Sigmoid colon (tissue), 7 donors: Measurements from ENCODE around the gene FOXQ1. TPM values are rescaled to one million over a fixed set of nuclear protein-coding genes. Genes with fewer than 3 reads are reported as not detected.

ENCODE experiments used
- DNase-seq: peaks from one replicate; pipeline ENCODE4 v3.0.0-alpha.2; 2019
- H3K27ac ChIP-seq, 4 donors: fragments of 200-600 bp; sonication (generic); one replicate each; pipeline ENCODE4 v1.5.1; 2016 to 2019; ENCODE audit warnings: mild to moderate bottlenecking in 1 of 4
- H3K27me3 ChIP-seq, 3 donors: fragments of 200-600 bp; sonication (generic); one replicate each; pipeline ENCODE4 v1.5.1; 2019; ENCODE audit warnings: mild to moderate bottlenecking in 1 of 3
- H3K36me3 ChIP-seq, 4 donors: fragments of 200-600 bp; sonication (generic); one replicate each; pipeline ENCODE4 v1.5.1; 2016 to 2019
- H3K4me1 ChIP-seq, 4 donors: fragments of 200-600 bp; sonication (generic); one replicate each; pipeline ENCODE4 v1.5.1; 2017 to 2019
- H3K4me3 ChIP-seq, 4 donors: fragments of 200-600 bp; sonication (generic); one replicate each; pipeline ENCODE4 v1.5.1; 2017 to 2019; ENCODE audit warnings: mild to moderate bottlenecking in 2 of 4, moderate library complexity in 1 of 4
- H3K9me3 ChIP-seq, 4 donors: fragments of 200-600 bp in 3 of 4; sonication (generic) in 3 of 4; one replicate each; pipeline versions ENCODE4 v1.5.1 to v1.6.1; 2013 to 2019
- CTCF ChIP-seq, 4 experiments: fragments of 450-650 bp in 3 of 4; fragments of 200-600 bp in 1 of 4; IDR thresholded peaks; one replicate each; pipeline ENCODE4 v1.5.1; 2016 to 2019; ENCODE audit warnings: antibody characterized with exemption in 4 of 4, mild to moderate bottlenecking in 3 of 4, moderate library complexity in 2 of 4
- EP300 ChIP-seq, 4 donors: sonication (generic); formaldehyde crosslinking; IDR thresholded peaks; one replicate each; pipeline ENCODE4 v1.6.1; 2017; ENCODE audit warnings: antibody characterized with exemption in 4 of 4
- POLR2A ChIP-seq, 2 donors: fragments of 450-650 bp; IDR thresholded peaks; one replicate each; pipeline ENCODE4 v1.6.1; 2016; ENCODE audit warnings: antibody characterized with exemption in 2 of 2, mild to moderate bottlenecking in 2 of 2, moderate library complexity in 2 of 2
- POLR2AphosphoS5 ChIP-seq, 4 donors: sonication (generic); formaldehyde crosslinking; IDR thresholded peaks; one replicate each; pipeline ENCODE4 v1.6.1; 2017; ENCODE audit warnings: antibody characterized with exemption in 4 of 4
- WGBS, 2 donors: extraction: QIAGEN DNeasy Blood & Tissue Kit; methylation state at CpG; one replicate each; pipeline ENCODE4 v1.1.7; 2013; 5-methylcytosine and 5-hydroxymethylcytosine counted together
- intact Hi-C: fragments of 100-400 bp; cut with DNase I; formaldehyde crosslinking; loops from one replicate; pipeline ENCODE4 v1.15.1; 2023
- polyA plus RNA-seq, 3 donors: library from polyadenylated mRNA; stranded (reverse); fragments of 200-250 nt; gene quantifications; one replicate each; pipeline ENCODE4 v1.2.3, GENCODE V29; 2013
- total RNA-seq, 4 donors: library from RNA; depleted of rRNA; stranded (reverse); fragments of >200 nt; gene quantifications; one replicate each; pipeline ENCODE4 v1.1.0, GENCODE V29; 2016
- donor health status: healthy with polysubstance abuse.
- donor health status: Bipolar disorder and iron deficiency.
- donor health status: healthy.

Gene FOXQ1
- total and polyA plus RNA-seq, 7 donors = 0.33 to 0.60 (median 0.34) TPM; not detected in 4

GRCh38 chr6:1290805-1291204 lies 21.1 kb upstream of the FOXQ1 start:
- intact Hi-C loops = no loop called here
- H3K4me1 ChIP-seq = no peaks in the 10 kb centered on the region
- H3K9me3 ChIP-seq = no peaks in the 10 kb centered on the region
- DNase-seq = no peak
- H3K4me3 ChIP-seq = no peak overlapping the region
- TF ChIP-seq CTCF (IDR thresholded peaks at IDR 0.05) (no peak), POLR2A (IDR thresholded peaks at IDR 0.05) (no peak), POLR2AphosphoS5 (IDR thresholded peaks at IDR 0.05) (no peak), EP300 (IDR thresholded peaks at IDR 0.05) (no peak)
- H3K27ac ChIP-seq = no peak overlapping the region
- H3K36me3 ChIP-seq = no peaks in the 10 kb centered on the region
- 40 to 69% methylated on average over 4 of the region's 4 CpGs for WGBS, 2 donors
- H3K27me3 ChIP-seq = peaks cover 0 to 7% (median 0%) of the 10 kb centered on the region in 3 donors

- Histone ChIP-seq H3K9me3 (no peaks in the 10 kb centered on the region), H3K27ac (no peak overlapping the region), H3K4me3 (no peak overlapping the region), H3K4me1 (peaks cover 0 to 5% (median 3%) of the 10 kb centered on the region in 4 donors), H3K36me3 (no peaks in the 10 kb centered on the region), H3K27me3 (peaks cover 0 to 7% (median 0%) of the 10 kb centered on the region in 3 donors)
- DNase-seq = no peak
- TF ChIP-seq POLR2AphosphoS5 (IDR thresholded peaks at IDR 0.05) (no peak), POLR2A (IDR thresholded peaks at IDR 0.05) (no peak), CTCF (IDR thresholded peaks at IDR 0.05) (no peak), EP300 (IDR thresholded peaks at IDR 0.05) (no peak)
- WGBS, 2 donors = 88 to 96% methylated on average over 10 of the region's 10 CpGs
- intact Hi-C loops = no loop called here
Observed at GRCh38 chr6:1291381-1291780, 20.5 kb upstream of the FOXQ1 start.

- TF ChIP-seq POLR2AphosphoS5 (IDR thresholded peaks at IDR 0.05) (no peak), CTCF (IDR thresholded peaks at IDR 0.05) (no peak), EP300 (IDR thresholded peaks at IDR 0.05) (no peak), POLR2A (IDR thresholded peaks at IDR 0.05) (no peak)
- DNase-seq = no peak
- H3K36me3 ChIP-seq = no peaks in the 10 kb centered on the region
- WGBS, 2 donors = 24 to 64% methylated on average over 3 of the region's 3 CpGs
- intact Hi-C loops = no loop called here
- H3K4me1 ChIP-seq = peaks cover 0 to 22% (median 9%) of the 10 kb centered on the region in 4 donors
- no peaks in the 10 kb centered on the region for H3K27me3 ChIP-seq
- no peak overlapping the region for H3K27ac ChIP-seq
- H3K4me3 ChIP-seq = no peak overlapping the region
- no peaks in the 10 kb centered on the region for H3K9me3 ChIP-seq
Observed at GRCh38 chr6:1295420-1295819, 16.5 kb upstream of the FOXQ1 start.

- no peak for DNase-seq
Observed at GRCh38 chr6:1296079-1296478, 15.8 kb upstream of the FOXQ1 start.

More at GRCh38 chr6:1296079-1296478, 15.8 kb upstream of the FOXQ1 start:
- TF ChIP-seq EP300 (IDR thresholded peaks at IDR 0.05) (no peak), POLR2A (IDR thresholded peaks at IDR 0.05) (no peak), CTCF (IDR thresholded peaks at IDR 0.05) (no peak), POLR2AphosphoS5 (IDR thresholded peaks at IDR 0.05) (no peak)
- 37 to 86% methylated on average over 7 of the region's 7 CpGs for WGBS, 2 donors
- Histone ChIP-seq H3K9me3 (peaks cover 0 to 2% (median 0%) of the 10 kb centered on the region in 4 donors), H3K27me3 (no peaks in the 10 kb centered on the region), H3K4me1 (peaks cover 0 to 22% (median 9%) of the 10 kb centered on the region in 4 donors), H3K36me3 (no peaks in the 10 kb centered on the region), H3K4me3 (no peak overlapping the region), H3K27ac (no peak overlapping the region)
- intact Hi-C loops = no loop called here
